Mammary epithelial cell (primary cell): Measurements from ENCODE around the gene SLAMF1.

ENCODE experiments used
- EZH2 ChIP-seq: IDR thresholded peaks from 2 replicates; pipeline ENCODE4 v1.6.1; 2012; ENCODE audit warnings: low read length, inconsistent platforms, borderline replicate concordance
- TF ChIP-seq, protein P1 (sequence below), 2 donors: IDR thresholded peaks in 1 of 2; conservative IDR thresholded peaks in 1 of 2; 2 replicates each; pipeline ENCODE4 v1.5.1; 2011 to 2012; ENCODE audit warnings: inconsistent platforms in 2 of 2, low read length in 2 of 2, mild to moderate bottlenecking in 2 of 2, control low read depth in 1 of 2, low read depth in 1 of 2; ENCODE audit not compliant: insufficient read depth in 1 of 2; ENCODE audit errors: extremely low read depth in 1 of 2

DNA sequence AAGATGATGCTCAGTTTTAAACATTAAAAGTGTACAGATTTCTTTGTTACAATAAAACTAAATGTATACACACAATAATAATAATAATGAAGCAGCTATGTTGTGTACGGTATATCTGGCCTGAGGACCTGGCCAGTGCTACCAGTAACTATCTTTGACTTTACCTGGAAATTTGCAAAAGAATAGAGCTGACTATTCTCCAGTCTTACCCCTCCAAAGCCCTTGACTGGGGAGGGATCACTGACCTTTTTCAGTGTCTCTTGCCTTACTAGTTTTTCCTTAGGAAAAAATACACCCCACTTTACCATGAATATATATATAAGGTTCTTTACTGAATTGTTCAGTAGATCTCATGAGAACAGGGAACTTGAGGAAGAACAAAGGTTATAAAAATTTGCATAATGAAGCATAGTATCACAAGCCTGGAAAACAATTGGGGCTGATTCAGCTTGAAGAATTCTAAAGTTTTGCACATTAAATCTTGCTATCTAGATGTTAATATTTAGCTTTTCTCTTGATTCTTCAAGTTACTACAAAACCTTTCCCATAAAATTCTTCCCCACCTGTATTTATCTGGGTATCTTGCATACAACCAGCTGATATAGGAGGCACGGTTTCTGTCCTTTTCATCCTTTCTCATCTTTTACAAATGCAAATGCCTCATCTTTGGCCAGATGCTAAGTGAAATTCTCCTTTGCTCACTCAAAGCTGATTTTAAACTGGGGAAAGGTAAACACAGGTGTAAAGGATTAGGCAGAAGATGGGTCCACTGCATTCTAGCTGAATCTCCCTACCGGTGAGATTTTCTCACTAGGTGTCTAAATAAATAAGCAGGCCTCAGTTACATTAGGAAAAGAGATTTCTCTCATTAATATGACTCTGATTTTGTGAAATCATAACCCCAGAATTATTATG lies 25.0 kb upstream of the SLAMF1 start:
- TF ChIP-seq, protein P1, sequence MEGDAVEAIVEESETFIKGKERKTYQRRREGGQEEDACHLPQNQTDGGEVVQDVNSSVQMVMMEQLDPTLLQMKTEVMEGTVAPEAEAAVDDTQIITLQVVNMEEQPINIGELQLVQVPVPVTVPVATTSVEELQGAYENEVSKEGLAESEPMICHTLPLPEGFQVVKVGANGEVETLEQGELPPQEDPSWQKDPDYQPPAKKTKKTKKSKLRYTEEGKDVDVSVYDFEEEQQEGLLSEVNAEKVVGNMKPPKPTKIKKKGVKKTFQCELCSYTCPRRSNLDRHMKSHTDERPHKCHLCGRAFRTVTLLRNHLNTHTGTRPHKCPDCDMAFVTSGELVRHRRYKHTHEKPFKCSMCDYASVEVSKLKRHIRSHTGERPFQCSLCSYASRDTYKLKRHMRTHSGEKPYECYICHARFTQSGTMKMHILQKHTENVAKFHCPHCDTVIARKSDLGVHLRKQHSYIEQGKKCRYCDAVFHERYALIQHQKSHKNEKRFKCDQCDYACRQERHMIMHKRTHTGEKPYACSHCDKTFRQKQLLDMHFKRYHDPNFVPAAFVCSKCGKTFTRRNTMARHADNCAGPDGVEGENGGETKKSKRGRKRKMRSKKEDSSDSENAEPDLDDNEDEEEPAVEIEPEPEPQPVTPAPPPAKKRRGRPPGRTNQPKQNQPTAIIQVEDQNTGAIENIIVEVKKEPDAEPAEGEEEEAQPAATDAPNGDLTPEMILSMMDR (conservative IDR thresholded peaks at IDR 0.05 in 1 of 2, IDR thresholded peaks at IDR 0.05 in 1 of 2; ENCODE audit: extremely low read depth in 1 of 2, insufficient read depth in 1 of 2, low read depth in 1 of 2, low read length in 2 of 2): no peak
- no peak for TF ChIP-seq EZH2
